GM12892 (cell line): ENCODE measurements around the gene FBXO28.

Experiments
- POLR2A ChIP-seq: IDR thresholded peaks from 2 replicates; pipeline ENCODE4 v1.6.1; 2011; ENCODE audit warnings: low read depth, low read length, control low read depth
- POLR2AphosphoS5 ChIP-seq: IDR thresholded peaks from 2 replicates; pipeline ENCODE4 v1.6.1; 2011; ENCODE audit warnings: low read depth, low read length, control low read depth

DNA sequence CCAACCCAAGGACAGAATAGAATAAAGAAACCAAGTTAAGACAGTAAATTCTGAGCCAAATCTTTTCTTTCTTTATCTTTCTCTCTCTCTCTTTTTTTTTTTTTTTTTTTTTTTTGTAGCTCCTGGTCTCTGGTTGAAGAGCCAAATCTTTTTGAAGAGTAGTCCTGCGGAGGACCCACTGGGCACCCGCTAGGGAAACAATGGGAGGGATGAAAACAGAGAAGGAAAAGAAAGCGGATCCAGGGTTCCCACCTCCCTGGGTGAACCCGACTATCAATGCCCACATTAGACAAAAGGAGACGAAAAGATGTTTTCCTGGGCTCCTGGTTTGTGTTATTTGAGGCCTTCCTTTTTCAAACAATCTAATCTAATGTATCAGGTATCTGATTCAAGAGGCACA, 49.8 kb upstream of the FBXO28 start:
- TF ChIP-seq POLR2AphosphoS5 (no peak), POLR2A (no peak)
